ENCODE data around the gene ARX.

The ARX gene

GRCh38 chrX:25016938-25017598 is 1.3 kb upstream of the ARX start:
- no peak for DNase-seq (ENCODE audit: low spot score)

GRCh38 chrX:25016361-25016671 is 551 bp upstream of the ARX start:
- DNase-seq (ENCODE audit: low spot score), result no peak

GRCh38 chrX:25014366-25014838 is 1.4 kb downstream of the ARX start:
- no peak for DNase-seq (ENCODE audit: low spot score)

- DNase-seq (ENCODE audit: low spot score), result no peak
Observed at GRCh38 chrX:25013632-25014365, 2.0 kb downstream of the ARX start.

GRCh38 chrX:25012793-25013631 is 2.8 kb downstream of the ARX start:
- DNase-seq (ENCODE audit: low spot score), result peak; percentile 66

- no peak for DNase-seq (ENCODE audit: low spot score)
Observed at GRCh38 chrX:25012433-25012735, 3.4 kb downstream of the ARX start.

GRCh38 chrX:25011589-25012432 is 4.0 kb downstream of the ARX start:
- DNase-seq (ENCODE audit: low spot score), result no peak

- DNase-seq (ENCODE audit: low spot score), result no peak
Observed at GRCh38 chrX:25010784-25011588, 4.8 kb downstream of the ARX start.

GRCh38 chrX:25009407-25009806 is 6.4 kb downstream of the ARX start:
- DNase-seq (ENCODE audit: low spot score), result no peak

GRCh38 chrX:25007059-25008053 is 8.4 kb downstream of the ARX start:
- no peak for DNase-seq (ENCODE audit: low spot score)

- DNase-seq (ENCODE audit: low spot score), result no peak
Observed at GRCh38 chrX:25006586-25007058, 9.1 kb downstream of the ARX start.

- DNase-seq (ENCODE audit: low spot score), result no peak
Observed at GRCh38 chrX:25005382-25006185, 10.2 kb downstream of the ARX start.

- DNase-seq (ENCODE audit: low spot score), result no peak
Observed at GRCh38 chrX:25005034-25005381, 10.8 kb downstream of the ARX start.

GRCh38 chrX:25004485-25005032 is 11.2 kb downstream of the ARX start:
- DNase-seq (ENCODE audit: low spot score), result no peak

- no peak for DNase-seq (ENCODE audit: low spot score)
Observed at GRCh38 chrX:25004040-25004439, 11.7 kb downstream of the ARX start.

- DNase-seq (ENCODE audit: low spot score), result no peak
Observed at GRCh38 chrX:25003066-25003849, 12.5 kb downstream of the ARX start.

- DNase-seq (ENCODE audit: low spot score), result no peak
Observed at GRCh38 chrX:25002661-25003020, 13.1 kb downstream of the ARX start.
